Measurements from ENCODE around the gene SMTNL2.
"Not testable (repeated sequence)": the region's sequence is repeated elsewhere in the genome, so short reads cannot be mapped to it uniquely, and the experiment has no call there.

SMTNL2 gene

GRCh38 chr17:4562015-4562969, 22.0 kb upstream of the SMTNL2 start:
- DNase-seq: peak; percentile 41

- DNase-seq: peak; percentile 82
Observed at GRCh38 chr17:4565209-4566141, 18.9 kb upstream of the SMTNL2 start.

- DNase-seq: peak; percentile 81
Observed at GRCh38 chr17:4566785-4567184, 17.5 kb upstream of the SMTNL2 start.

GRCh38 chr17:4569591-4569990, 14.7 kb upstream of the SMTNL2 start:
- DNase-seq: no peak

GRCh38 chr17:4572131-4572530, 12.2 kb upstream of the SMTNL2 start:
- no peak for DNase-seq

GRCh38 chr17:4573115-4573514, 11.2 kb upstream of the SMTNL2 start:
- DNase-seq: no peak

- peak; percentile 12 for DNase-seq
Observed at GRCh38 chr17:4573669-4574068, 10.7 kb upstream of the SMTNL2 start.

- no peak for DNase-seq
Observed at GRCh38 chr17:4574448-4575045, 9.8 kb upstream of the SMTNL2 start.

GRCh38 chr17:4576161-4576558, 8.2 kb upstream of the SMTNL2 start:
- DNase-seq: no peak

- no peak for DNase-seq
Observed at GRCh38 chr17:4576729-4577322, 7.5 kb upstream of the SMTNL2 start.

- DNase-seq: no peak
Observed at GRCh38 chr17:4577386-4577993, 6.8 kb upstream of the SMTNL2 start.

GRCh38 chr17:4578349-4578748, 6.0 kb upstream of the SMTNL2 start:
- DNase-seq: not testable (repeated sequence)

GRCh38 chr17:4579678-4580077, 4.7 kb upstream of the SMTNL2 start:
- DNase-seq: no peak

GRCh38 chr17:4580291-4580690, 4.0 kb upstream of the SMTNL2 start:
- DNase-seq: no peak

- no peak for DNase-seq
Observed at GRCh38 chr17:4582101-4582501, 2.2 kb upstream of the SMTNL2 start.

GRCh38 chr17:4582691-4583090, 1.6 kb upstream of the SMTNL2 start:
- DNase-seq: no peak

- DNase-seq: no peak
Observed at GRCh38 chr17:4583206-4583605, 1.1 kb upstream of the SMTNL2 start.

- no peak for DNase-seq
Observed at GRCh38 chr17:4583782-4584100, 588 bp upstream of the SMTNL2 start.

- DNase-seq: no peak
Observed at GRCh38 chr17:4584917-4585637, 748 bp downstream of the SMTNL2 start.

- no peak for DNase-seq
Observed at GRCh38 chr17:4585638-4585994, 1.3 kb downstream of the SMTNL2 start.

GRCh38 chr17:4586043-4586442, 1.7 kb downstream of the SMTNL2 start:
- DNase-seq: no peak

- DNase-seq: no peak
Observed at GRCh38 chr17:4587195-4587594, 2.9 kb downstream of the SMTNL2 start.

All from OCI-M1 (cell line).